PC-3 (cell line): ENCODE measurements around the gene UBAC1. TPM values are rescaled to one million over a fixed set of nuclear protein-coding genes. Genes with fewer than 3 reads are reported as not detected.
A peak's percentile ranks its signal among the peaks of the same experiment; 100 is the strongest.

ENCODE experiments used
- ATAC-seq: fragments of 200-7000 bp; cut with Tn5 transposase; 2 replicates; pipeline ENCODE4 v1.9.1; 2020; ENCODE audit warnings: mild to moderate bottlenecking, moderate library complexity
- BruUV-seq: library from RNA; stranded (reverse); fragments of 400-500 nt; replicated peaks from 2 replicates; lab custom pipeline; 2021; lab: Mats Ljungman, UMichigan
- CTCF ChIA-PET: fragments of 300-600 bp; sonication (Branson Sonifier 250); formaldehyde crosslinking; loops from one replicate; lab custom pipeline; 2022; ENCODE audit warnings: antibody characterized with exemption; lab: Charles Lee
- POLR2A ChIA-PET: fragments of 300-600 bp; sonication (Branson Sonifier 250); formaldehyde crosslinking; loops from one replicate; lab custom pipeline; 2022; ENCODE audit warnings: antibody characterized with exemption; ENCODE audit not compliant: unreplicated experiment; lab: Charles Lee
- DNase-seq: peaks from one replicate; pipeline ENCODE4 v3.0.0-alpha.2; 2015
- H2AFZ ChIP-seq: fragments of 300-600 bp; sonication (generic); 2 replicates; pipeline ENCODE4 v1.6.0; 2016; ENCODE audit warnings: antibody characterized with exemption, low read length
- H3F3A ChIP-seq: fragments of 300-600 bp; sonication (generic); one replicate; pipeline ENCODE4 v1.6.0; 2017; ENCODE audit warnings: antibody characterized with exemption, low read length, control low read depth, mild to moderate bottlenecking; ENCODE audit not compliant: unreplicated experiment
- H3K27ac ChIP-seq: fragments of 300-600 bp; sonication (generic); 2 replicates; pipeline ENCODE4 v1.5.1; 2016; ENCODE audit warnings: mild to moderate bottlenecking, low read length
- H3K27me3 ChIP-seq: fragments of 300-600 bp; sonication (generic); 2 replicates; pipeline ENCODE4 v1.6.1; 2016; ENCODE audit warnings: low read length, mixed read lengths
- H3K36me3 ChIP-seq: fragments of 300-600 bp; sonication (generic); 2 replicates; pipeline ENCODE4 v1.6.1; 2016; ENCODE audit warnings: low read depth, mixed run types, low read length, mixed read lengths
- H3K4me1 ChIP-seq: fragments of 300-600 bp; sonication (generic); 2 replicates; pipeline ENCODE4 v1.5.1; 2016; ENCODE audit warnings: low read length; ENCODE audit not compliant: insufficient read depth
- H3K4me2 ChIP-seq: fragments of 300-600 bp; sonication (generic); 2 replicates; pipeline ENCODE4 v1.6.0; 2016; ENCODE audit warnings: low read length
- H3K4me3 ChIP-seq: fragments of 300-600 bp; sonication (generic); 2 replicates; pipeline ENCODE4 v1.5.1; 2016; ENCODE audit warnings: mild to moderate bottlenecking, low read length, mixed read lengths
- H3K79me2 ChIP-seq: fragments of 300-600 bp; sonication (generic); 2 replicates; pipeline ENCODE4 v1.6.1; 2017; ENCODE audit warnings: low read length, mixed read lengths
- H3K9ac ChIP-seq: fragments of 300-600 bp; sonication (generic); 2 replicates; pipeline ENCODE4 v1.6.0; 2016; ENCODE audit warnings: mild to moderate bottlenecking, low read length
- H3K9me2 ChIP-seq: fragments of 300-600 bp; sonication (generic); replicated peaks from 2 replicates; pipeline ENCODE4 v1.6.1; 2016; ENCODE audit warnings: mixed run types, low read length, mixed read lengths
- H3K9me3 ChIP-seq: fragments of 300-600 bp; sonication (generic); 2 replicates; pipeline ENCODE4 v1.6.1; 2016; ENCODE audit warnings: low read length, mixed read lengths
- H4K20me1 ChIP-seq: fragments of 300-600 bp; sonication (generic); 2 replicates; pipeline ENCODE4 v1.6.1; 2016; ENCODE audit warnings: low read length, mixed read lengths
- EZH2 ChIP-seq: fragments of 300-600 bp; sonication (generic); IDR thresholded peaks from one replicate; pipeline ENCODE4 v1.6.1; 2017; ENCODE audit warnings: antibody characterized with exemption, mild to moderate bottlenecking, low read length; ENCODE audit not compliant: unreplicated experiment
- EZH2phosphoT487 ChIP-seq: fragments of 300-600 bp; sonication (generic); IDR thresholded peaks from 2 replicates; pipeline ENCODE4 v1.6.1; 2018; ENCODE audit warnings: mild to moderate bottlenecking, antibody characterized with exemption, low read length, borderline replicate concordance
- intact Hi-C: fragments of 100-400 bp; cut with micrococcal nuclease; formaldehyde crosslinking; loops from 2 replicates; pipeline ENCODE4 v1.9.0; 2023
- total RNA-seq: library from RNA; depleted of rRNA; stranded (reverse); fragments of >200 nt; gene quantifications from 2 replicates; pipeline ENCODE4 v1.2.3, GENCODE V29; 2014
- TF ChIP-seq, protein P1 (sequence below): fragments of 300-600 bp; sonication (generic); conservative IDR thresholded peaks from 2 replicates; pipeline ENCODE4 v1.5.1; 2017; ENCODE audit warnings: antibody characterized with exemption, low read depth, mild to moderate bottlenecking, low read length

The UBAC1 gene
- total RNA-seq, 1 experiment from 2014 or later = 77.3 TPM

GRCh38 chr9:135978642-135979546 lies 17.7 kb upstream of the UBAC1 start:
- H3K4me2 ChIP-seq = peak overlapping the region; percentile 53; the same call in 1 of the 2 replicates
- 0 out of 2 replicates have a peak overlapping the region, but pooled peaks have one; percentile 13 for H2AFZ ChIP-seq
- H3K9ac ChIP-seq = no peak overlapping the region
- H3K27me3 ChIP-seq = 0 out of 2 replicates have a peak, but pooled peaks cover 7% of the 10 kb centered on the region
- ChIA-PET CTCF (no interaction called here), POLR2A (no interaction called here)
- DNase-seq = no peak
- peak; percentile 60 for ATAC-seq
- H3K9me3 ChIP-seq = no peaks in the 10 kb centered on the region
- no peaks in the 10 kb centered on the region for H3K9me2 ChIP-seq
- no peak overlapping the region for H3K4me3 ChIP-seq
- no peaks in the 10 kb centered on the region for H3K36me3 ChIP-seq
- no peaks in the 10 kb centered on the region for H3F3A ChIP-seq
- no peak overlapping the region for H3K27ac ChIP-seq
- no peaks in the 10 kb centered on the region for H4K20me1 ChIP-seq
- H3K79me2 ChIP-seq = no peaks in the 10 kb centered on the region
- H3K4me1 ChIP-seq = 0 out of 2 replicates have a peak, but pooled peaks cover 2% of the 10 kb centered on the region
- no TSS peak for BruUV-seq
- intact Hi-C loops = no loop called here
- TF ChIP-seq EZH2phosphoT487 (no peak), EZH2 (no peak)
- TF ChIP-seq, protein P1, sequence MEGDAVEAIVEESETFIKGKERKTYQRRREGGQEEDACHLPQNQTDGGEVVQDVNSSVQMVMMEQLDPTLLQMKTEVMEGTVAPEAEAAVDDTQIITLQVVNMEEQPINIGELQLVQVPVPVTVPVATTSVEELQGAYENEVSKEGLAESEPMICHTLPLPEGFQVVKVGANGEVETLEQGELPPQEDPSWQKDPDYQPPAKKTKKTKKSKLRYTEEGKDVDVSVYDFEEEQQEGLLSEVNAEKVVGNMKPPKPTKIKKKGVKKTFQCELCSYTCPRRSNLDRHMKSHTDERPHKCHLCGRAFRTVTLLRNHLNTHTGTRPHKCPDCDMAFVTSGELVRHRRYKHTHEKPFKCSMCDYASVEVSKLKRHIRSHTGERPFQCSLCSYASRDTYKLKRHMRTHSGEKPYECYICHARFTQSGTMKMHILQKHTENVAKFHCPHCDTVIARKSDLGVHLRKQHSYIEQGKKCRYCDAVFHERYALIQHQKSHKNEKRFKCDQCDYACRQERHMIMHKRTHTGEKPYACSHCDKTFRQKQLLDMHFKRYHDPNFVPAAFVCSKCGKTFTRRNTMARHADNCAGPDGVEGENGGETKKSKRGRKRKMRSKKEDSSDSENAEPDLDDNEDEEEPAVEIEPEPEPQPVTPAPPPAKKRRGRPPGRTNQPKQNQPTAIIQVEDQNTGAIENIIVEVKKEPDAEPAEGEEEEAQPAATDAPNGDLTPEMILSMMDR = no peak

DNA sequence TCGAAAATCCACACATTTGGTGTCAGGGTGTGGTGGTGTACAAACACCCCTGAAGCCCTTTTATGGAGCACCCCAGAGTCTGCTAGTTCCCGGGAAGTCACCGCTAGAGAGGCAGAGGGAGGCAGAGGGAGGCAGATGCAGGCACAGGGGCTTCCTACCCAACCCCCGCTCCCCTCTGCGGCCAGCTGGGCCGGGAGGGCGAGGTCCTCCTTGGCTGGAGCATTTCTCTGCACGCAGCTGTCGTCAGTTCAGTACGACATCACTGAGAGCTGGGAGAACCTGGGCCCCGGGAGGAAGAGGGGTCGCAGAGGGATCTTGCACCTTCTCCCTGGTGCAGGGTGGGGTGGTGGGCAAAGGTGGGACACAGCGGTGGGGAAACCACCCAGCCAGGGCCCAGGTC lies 15.8 kb upstream of the UBAC1 start:
- no peaks in the 10 kb centered on the region for H3K79me2 ChIP-seq
- H3K4me3 ChIP-seq = no peak overlapping the region
- H3K9me3 ChIP-seq = no peaks in the 10 kb centered on the region
- no peak overlapping the region for H3K4me2 ChIP-seq
- H3K27me3 ChIP-seq = no peaks in the 10 kb centered on the region
- H3K27ac ChIP-seq = no peak overlapping the region
- no peaks in the 10 kb centered on the region for H3K9me2 ChIP-seq
- H4K20me1 ChIP-seq = no peaks in the 10 kb centered on the region
- CTCF ChIA-PET = no interaction called here
- H3K4me1 ChIP-seq = 0 out of 2 replicates have a peak, but pooled peaks cover 2% of the 10 kb centered on the region
- no peak overlapping the region for H3K9ac ChIP-seq
- TF ChIP-seq, protein P1 = no peak
- TF ChIP-seq EZH2phosphoT487 = no peak
- TF ChIP-seq EZH2 = no peak
- H3K36me3 ChIP-seq = no peaks in the 10 kb centered on the region
- no TSS peak for BruUV-seq
- no peaks in the 10 kb centered on the region for H3F3A ChIP-seq
- no peak for DNase-seq
- ATAC-seq = no peak
- POLR2A ChIA-PET = no interaction called here
- intact Hi-C loops = no loop called here
- H2AFZ ChIP-seq = no peak overlapping the region

DNA sequence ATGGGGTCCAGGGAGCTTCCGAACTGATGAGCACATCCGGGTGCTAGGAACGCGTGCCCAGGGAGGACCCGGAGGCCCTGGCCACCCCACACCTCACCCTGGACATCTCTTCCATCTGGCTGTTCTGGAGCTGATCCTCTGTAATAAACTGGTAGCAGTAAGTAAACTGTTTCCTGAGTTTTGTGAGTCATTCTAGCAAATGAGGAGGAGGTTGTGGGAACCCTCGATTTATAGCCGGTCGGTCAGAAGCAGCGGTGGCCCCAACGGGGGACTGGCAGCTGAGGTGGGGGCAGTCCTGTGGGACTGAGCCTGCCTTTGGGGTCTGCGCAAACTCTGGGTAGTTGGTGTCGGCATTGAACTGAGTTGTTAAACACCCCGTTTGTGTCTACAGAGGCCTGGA lies 15.4 kb upstream of the UBAC1 start:
- no peak overlapping the region for H3K4me2 ChIP-seq
- no peak for DNase-seq

More for the DNA sequence above, 15.4 kb upstream of the UBAC1 start:
- Histone ChIP-seq H3K27ac (no peak overlapping the region), H3K27me3 (no peaks in the 10 kb centered on the region), H3K79me2 (no peaks in the 10 kb centered on the region), H3K4me1 (0 out of 2 replicates have a peak, but pooled peaks cover 2% of the 10 kb centered on the region), H3K9me3 (no peaks in the 10 kb centered on the region), H3K9ac (no peak overlapping the region), H3K36me3 (no peaks in the 10 kb centered on the region), H3K4me3 (no peak overlapping the region), H3F3A (no peaks in the 10 kb centered on the region), H2AFZ (no peak overlapping the region), H3K9me2 (no peaks in the 10 kb centered on the region), H4K20me1 (no peaks in the 10 kb centered on the region)
- peak; percentile 39; the same call in 1 of the 2 replicates for ATAC-seq
- no TSS peak for BruUV-seq
- ChIA-PET POLR2A (no interaction called here), CTCF (no interaction called here)
- TF ChIP-seq EZH2phosphoT487 = no peak
- TF ChIP-seq EZH2 = no peak
- TF ChIP-seq, protein P1 = no peak
- intact Hi-C loops = no loop called here
